ENCODE measurements around the gene SPSB1. TPM values are rescaled to one million over a fixed set of nuclear protein-coding genes. Genes with fewer than 3 reads are reported as not detected.

The SPSB1 gene
- total RNA-seq, 1 experiment from 2014 or later: 4.3 TPM

DNA sequence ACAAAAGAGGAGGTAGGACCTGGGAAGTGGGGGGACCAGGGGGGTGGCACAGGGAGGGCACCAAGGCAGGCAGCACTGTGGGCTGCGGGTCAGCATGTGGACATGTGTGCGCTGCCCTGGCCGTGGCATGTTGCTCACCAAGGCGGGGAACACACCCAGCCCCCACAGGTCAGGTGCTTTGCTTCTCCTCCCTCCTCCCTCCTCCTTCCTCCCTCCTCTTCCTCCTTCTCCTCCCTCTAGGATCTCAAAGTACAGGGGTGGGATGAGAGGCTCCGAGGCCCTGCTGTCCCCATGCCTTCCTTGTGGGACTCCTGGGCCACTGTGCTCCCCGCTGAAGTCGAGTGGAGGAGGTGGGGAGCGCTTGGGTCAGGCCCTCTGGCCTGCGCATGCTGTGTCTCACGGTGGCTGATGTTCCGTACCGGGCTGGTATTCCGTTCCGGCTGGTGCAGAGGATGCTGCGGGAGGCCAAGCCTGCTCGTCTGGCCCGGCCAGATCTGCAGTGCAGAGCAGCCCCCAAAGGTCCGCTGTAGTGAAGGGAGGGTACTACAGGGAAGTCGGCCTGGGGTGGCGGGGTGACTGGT is 26.6 kb downstream of the SPSB1 start:
- H3K27ac Mint-ChIP-seq: no peak overlapping the region
- no peaks in the 10 kb centered on the region for H3K9me3 Mint-ChIP-seq
- H3K27me3 Mint-ChIP-seq (ENCODE audit: low read depth): no peaks in the 10 kb centered on the region
- ATAC-seq (no peak; the same call in 1 of the 2 replicates), DNase-seq (ENCODE audit: low spot score) (no peak)
- ChIA-PET CTCF (interaction anchor here (1.2 to 2.9 kb wide), 2 partner anchors 52 to 137 kb away, joined by 4 to 27 read pairs; no protein-coding TSS in a partner anchor), POLR2A (no interaction called here)
- TF ChIP-seq TP53 (CRISPR knock-in tag; IDR thresholded peaks at IDR 0.05): no peak
- no peak for TF ChIP-seq ZNF121 (CRISPR knock-in tag; IDR thresholded peaks at IDR 0.05)
- 0 out of 2 replicates have a peak, but pooled peaks have one; percentile 27 for TF ChIP-seq ETV6 (CRISPR knock-in tag; IDR thresholded peaks at IDR 0.05)
- TF ChIP-seq CTCF (IDR thresholded peaks at IDR 0.05): no peak
- TF ChIP-seq IRF1 (CRISPR knock-in tag; IDR thresholded peaks at IDR 0.05): no peak
- TF ChIP-seq ZNF263 (CRISPR knock-in tag; IDR thresholded peaks at IDR 0.05; ENCODE audit: low read depth): peak; percentile 62; the same call in 1 of the 2 replicates
- TF ChIP-seq, protein P1, sequence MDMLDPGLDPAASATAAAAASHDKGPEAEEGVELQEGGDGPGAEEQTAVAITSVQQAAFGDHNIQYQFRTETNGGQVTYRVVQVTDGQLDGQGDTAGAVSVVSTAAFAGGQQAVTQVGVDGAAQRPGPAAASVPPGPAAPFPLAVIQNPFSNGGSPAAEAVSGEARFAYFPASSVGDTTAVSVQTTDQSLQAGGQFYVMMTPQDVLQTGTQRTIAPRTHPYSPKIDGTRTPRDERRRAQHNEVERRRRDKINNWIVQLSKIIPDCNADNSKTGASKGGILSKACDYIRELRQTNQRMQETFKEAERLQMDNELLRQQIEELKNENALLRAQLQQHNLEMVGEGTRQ (CRISPR knock-in tag; IDR thresholded peaks at IDR 0.05): peak; percentile 24; the same call in 1 of the 2 replicates
- no peak for TF ChIP-seq CREM (CRISPR knock-in tag; IDR thresholded peaks at IDR 0.05)
- TF ChIP-seq RELA (CRISPR knock-in tag; IDR thresholded peaks at IDR 0.05; ENCODE audit: borderline replicate concordance): no peak
- TF ChIP-seq AR (CRISPR knock-in tag; IDR thresholded peaks at IDR 0.05): no peak
- no peak for TF ChIP-seq IRF2 (CRISPR knock-in tag; IDR thresholded peaks at IDR 0.05; ENCODE audit: borderline replicate concordance, low read depth)
- TF ChIP-seq KAT7 (CRISPR knock-in tag; IDR thresholded peaks at IDR 0.05; ENCODE audit: borderline replicate concordance): no peak
- no peak for TF ChIP-seq PRRX2 (CRISPR knock-in tag; IDR thresholded peaks at IDR 0.05)
- TF ChIP-seq TCF7 (CRISPR knock-in tag; IDR thresholded peaks at IDR 0.05; ENCODE audit: low read depth): no peak
- TF ChIP-seq STAT6 (CRISPR knock-in tag; conservative IDR thresholded peaks at IDR 0.05; ENCODE audit: low read depth): no peak
- peaks cover 30% of the 10 kb centered on the region for H3K4me1 Mint-ChIP-seq
- H3K4me3 Mint-ChIP-seq: no peak overlapping the region
- H3K36me3 Mint-ChIP-seq: no peaks in the 10 kb centered on the region
